Activated T-cell treated with anti-CD3 and anti-CD28 coated beads for 24 hours (primary cell): ENCODE results near the gene RBPJ.
"Not testable (repeated sequence)": the region's sequence is repeated elsewhere in the genome, so short reads cannot be mapped to it uniquely, and the experiment has no call there.

Source experiments
- DNase-seq: peaks from one replicate; pipeline ENCODE4 v3.0.0-alpha.2; 2020; ENCODE audit warnings: low read depth

RBPJ gene

DNA sequence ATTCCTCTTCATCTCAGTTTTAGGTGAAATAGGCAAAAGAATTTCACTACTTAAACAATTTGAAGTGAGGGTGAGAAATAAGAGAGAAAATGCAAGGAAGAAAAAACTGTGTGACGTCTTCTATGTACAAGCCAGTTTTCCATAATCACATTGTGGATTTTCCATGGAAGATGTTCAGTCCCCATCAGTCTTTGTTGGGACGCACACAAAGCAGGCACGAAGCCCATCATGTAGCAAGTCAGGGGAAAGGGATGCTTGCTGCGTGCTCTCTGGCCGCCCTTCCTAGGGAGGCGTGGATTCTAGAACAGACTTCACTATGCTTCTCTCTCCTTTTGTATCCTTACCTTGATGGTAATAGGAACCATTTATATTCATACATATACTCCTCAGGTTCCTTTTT, 54.7 kb downstream of the RBPJ start:
- no peak for DNase-seq

DNA sequence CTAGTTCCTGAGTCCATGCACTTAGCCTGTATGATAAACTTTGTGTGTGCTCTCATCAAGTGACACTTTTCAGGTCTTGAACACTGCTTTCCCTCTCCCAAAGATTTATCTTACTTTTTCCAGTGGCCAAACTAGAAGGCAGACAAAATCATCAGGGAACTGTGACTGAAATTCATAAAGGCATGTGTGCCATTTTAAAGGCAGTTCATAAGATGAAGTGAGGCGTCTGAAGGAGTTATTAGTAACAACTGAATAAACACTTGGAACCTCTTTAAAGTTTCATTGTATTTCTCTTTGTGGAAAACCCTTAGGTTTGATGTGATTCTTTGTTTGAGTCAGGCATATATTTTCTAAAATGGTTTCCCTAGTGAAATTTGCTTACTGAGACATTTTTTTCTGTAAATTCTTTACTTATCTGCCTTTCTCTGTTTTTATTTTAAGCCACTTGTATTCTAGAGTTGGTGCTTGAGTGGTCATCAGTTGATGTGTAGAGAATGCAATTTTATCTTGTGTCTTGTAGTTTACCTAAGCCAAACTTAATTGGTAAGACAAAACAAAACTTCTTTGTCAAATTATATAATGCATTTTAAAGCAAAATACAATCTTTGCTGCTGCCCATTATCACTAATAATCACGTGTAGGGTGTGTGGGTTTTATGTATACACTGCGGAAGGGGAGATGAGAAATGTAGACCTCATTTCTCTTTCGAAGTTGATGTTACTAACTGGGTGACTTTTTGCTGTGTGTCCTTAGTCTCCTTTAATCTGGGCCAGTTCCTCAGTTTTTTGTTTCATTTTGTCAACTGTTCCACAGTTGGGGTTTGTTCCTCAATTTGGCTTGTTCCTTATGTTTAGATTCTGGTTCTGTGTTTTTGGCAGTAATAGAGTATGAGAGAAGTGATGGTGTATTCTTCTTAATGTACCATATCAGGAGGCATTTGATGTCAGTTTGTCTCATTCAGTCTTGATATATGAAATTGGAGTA, 56.8 kb downstream of the RBPJ start:
- no peak for DNase-seq

DNA sequence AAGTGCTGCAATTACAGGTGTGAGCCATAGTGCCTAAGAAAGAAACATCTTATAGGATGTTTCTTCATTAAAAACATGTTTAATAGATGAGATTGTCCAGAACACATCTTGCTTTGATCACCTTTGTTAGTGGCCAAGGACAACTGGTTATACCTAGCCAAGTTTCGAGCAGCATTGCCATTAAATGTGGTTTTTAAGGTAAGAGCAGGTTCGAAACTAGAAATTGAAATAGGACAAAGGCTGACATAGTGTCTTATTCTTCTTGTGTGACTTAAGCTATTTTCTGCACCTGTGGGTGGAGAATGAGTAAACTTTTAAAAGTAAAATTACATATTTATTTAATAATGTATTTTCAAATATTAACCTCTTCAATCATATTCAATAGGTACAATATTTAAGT, 59.0 kb downstream of the RBPJ start:
- no peak for DNase-seq

DNA sequence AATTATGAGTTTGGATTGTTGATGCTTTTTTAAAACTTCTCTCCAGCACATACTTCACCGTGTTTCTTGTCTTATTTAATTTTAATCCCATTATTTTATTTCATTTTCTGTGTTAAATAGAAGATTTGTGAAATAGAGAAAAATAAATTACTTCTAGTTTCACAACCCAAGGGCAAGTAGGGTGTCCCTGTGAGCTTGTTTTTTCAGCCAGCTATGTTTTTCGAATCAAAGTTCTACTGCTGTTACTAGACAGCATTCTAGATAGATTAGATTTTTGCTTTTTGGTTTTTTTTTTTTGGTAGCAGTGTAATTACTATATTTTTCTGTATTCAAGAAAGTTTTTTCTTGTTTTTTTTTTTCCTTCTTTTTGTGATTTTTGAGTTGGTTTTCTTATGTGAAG, 59.9 kb downstream of the RBPJ start:
- DNase-seq: no peak

DNA sequence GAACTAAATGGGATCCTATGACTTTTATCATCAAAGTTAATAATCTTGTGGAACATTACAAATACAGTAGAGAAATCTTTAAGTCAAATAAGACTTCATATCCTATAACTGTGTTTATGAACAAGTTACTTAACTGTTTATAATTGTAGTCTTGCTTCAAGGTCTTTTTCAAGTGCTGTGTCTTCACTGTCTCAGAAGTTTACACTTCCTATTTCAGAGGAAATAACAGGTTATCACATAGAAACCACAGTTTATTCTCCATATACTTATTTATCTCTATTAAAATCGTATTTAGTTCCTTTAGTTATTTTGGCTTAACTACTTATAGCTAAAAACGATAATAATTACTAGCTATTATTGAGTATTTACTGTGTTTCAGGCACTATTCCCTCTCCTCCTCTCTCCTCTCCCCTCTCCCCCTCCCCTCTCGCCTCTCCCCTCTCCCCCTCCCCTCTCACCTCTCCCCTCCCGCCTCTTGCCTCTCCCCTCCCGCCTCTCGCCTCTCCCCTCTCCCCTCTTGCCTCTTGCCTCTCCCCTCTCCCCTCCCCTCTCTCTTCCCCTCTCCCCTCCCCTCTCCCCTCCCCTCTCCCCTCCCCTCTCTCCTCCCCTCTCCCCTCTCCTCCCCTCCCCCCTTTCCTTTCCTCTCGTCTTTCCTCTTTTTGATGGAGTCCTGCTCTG, 63.7 kb downstream of the RBPJ start:
- no peak for DNase-seq

DNA sequence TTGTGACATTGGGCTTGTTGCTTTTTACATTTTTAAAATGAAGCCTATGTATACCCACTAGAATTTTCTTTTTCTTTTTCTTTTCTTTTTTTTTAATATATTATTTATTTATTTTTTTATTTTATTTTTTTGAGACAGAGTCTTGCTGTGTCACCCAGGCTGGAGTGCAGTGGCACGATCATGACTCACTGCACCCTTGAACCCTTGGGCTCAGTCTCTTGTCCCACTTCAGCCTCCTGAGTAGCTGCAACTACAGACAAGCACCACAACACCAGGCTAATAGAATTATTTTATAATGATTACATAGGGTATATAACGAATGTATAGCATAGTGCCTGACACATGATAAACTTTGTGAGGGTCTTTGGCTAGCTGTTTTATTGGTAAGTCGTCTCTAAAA, 64.9 kb downstream of the RBPJ start:
- DNase-seq: no peak

DNA sequence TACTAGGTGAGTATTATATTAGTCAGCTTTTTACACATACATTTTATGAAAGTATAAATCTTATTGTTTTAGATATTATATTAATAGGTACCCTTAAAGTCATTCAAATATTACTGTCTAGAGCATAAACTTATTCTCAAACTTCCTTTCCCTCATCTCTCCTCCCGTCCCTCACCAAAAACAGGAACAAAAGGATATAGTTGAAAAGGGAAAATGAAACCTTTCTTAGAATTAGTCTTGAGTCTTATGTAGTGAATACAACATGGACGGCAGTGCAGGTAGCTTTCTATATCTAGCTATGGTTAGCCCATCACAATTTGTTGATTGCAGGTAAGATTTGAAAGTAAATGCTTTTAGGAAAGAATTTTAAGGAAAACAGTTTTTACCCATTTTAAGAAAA, 65.6 kb downstream of the RBPJ start:
- DNase-seq: no peak

DNA sequence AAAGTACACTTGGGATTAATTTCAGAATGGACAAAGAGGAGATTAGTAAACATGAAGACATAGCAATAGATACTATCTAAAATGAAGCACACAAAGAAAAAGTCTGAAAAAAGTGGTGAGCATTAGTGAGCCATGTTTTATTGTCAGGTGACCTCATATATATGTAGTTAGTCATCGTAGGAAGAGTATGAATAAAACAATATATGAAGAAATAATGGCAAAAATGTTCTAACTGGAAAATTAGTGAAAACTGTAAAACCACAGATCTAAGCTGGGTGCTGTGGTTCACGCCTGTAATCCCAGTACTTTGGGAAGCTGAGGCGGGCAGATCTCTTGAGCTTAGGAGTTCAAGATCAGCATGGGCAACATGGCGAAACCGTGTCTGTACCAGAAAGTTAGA, 67.9 kb downstream of the RBPJ start:
- no peak for DNase-seq

DNA sequence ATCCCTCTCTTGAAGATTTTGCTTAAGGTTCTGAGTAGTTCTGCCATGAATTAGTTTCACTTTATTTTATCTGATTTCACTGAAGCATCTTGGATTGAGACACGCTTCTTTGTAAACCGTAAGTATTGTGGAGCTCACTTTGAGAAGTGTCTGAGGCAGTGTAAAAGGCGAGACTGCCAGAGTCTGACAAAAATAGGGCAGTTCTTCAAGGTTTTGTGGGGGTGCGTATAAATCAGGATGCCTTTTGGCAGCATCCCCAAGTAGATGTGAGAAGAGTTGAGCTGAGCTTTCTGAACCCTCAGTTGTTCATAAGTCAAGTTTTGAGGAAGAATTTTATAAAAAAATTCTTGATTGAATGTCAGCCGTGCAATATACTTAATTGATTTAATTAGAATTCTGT, 76.3 kb downstream of the RBPJ start:
- DNase-seq: no peak

DNA sequence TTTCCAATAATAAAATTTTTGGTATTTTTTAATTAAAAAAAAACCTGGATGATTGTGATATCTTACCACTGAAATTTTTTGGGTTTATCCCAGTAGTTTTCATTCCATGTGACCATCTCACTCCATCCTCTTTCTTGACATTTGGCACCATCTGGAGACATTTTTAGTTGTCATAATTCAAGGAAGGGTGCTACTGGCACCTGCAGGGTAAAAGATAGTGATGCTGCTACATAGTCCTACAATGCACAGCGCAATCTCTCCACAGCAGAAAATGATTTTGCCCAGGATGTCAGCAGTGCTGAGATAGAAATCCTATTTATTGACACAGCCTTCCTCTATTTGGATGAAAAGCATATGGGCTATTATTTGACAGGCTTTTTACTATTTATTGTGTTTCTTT, 79.3 kb downstream of the RBPJ start:
- DNase-seq: no peak

DNA sequence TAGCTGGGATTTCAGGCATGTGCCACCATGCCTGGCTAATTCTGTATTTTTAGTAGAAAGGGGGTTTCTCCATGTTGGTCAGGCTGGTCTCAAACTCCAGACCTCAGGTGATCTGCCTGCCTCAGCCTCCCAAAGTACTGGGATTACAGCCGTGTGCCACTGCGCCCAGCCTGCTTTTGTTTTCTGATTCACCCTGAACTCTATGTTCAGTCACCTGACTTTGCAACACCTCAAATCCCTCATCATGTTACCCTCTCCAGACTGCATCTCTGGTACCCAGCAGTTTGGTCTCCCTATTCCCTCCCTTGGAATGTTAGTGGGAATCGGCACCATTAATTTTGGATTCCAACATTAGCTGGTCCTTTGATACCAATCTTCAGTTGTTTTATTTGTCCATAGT, 81.2 kb downstream of the RBPJ start:
- not testable (repeated sequence) for DNase-seq

DNA sequence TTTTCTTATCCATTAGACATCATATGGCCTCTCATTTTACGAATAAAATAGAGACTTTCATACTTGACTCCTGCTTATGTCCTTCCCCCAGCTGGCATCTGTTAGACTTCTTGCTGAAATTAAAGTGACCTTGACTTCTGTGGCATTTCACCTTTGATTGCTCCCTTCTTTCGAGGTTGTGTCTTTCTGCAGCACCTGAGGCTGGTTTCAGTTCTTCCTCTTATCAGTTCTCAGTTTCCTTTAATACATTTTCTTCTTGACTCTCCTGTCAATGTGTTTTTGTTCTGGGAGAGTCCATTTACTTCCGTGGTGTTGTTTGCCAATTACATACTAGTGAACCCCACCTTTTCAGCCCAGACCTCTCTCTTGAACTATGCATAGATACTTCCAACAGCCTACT, 81.6 kb downstream of the RBPJ start:
- no peak for DNase-seq

DNA sequence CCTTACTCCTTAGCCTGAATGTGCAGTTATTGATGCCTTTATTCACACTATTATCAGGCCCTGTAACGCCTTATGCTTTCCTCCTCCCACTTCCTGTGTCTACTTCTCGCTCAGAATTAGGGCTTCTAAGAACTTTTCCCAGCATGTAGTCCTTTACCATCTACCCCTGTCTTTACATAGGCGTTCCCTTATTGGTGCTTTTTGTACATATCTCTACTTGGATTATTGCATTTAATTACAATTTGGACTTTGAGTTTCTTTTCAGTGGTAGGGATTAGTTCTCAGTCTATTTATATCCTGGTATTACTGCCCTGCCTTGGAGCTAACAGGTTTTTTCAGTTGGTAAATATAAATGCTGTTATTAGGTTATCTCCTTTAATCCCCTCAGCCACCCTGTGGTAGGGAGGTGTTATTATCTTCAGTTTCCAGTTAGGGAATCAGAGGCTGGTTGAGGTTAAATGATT, 84.0 kb downstream of the RBPJ start:
- DNase-seq: no peak

DNA sequence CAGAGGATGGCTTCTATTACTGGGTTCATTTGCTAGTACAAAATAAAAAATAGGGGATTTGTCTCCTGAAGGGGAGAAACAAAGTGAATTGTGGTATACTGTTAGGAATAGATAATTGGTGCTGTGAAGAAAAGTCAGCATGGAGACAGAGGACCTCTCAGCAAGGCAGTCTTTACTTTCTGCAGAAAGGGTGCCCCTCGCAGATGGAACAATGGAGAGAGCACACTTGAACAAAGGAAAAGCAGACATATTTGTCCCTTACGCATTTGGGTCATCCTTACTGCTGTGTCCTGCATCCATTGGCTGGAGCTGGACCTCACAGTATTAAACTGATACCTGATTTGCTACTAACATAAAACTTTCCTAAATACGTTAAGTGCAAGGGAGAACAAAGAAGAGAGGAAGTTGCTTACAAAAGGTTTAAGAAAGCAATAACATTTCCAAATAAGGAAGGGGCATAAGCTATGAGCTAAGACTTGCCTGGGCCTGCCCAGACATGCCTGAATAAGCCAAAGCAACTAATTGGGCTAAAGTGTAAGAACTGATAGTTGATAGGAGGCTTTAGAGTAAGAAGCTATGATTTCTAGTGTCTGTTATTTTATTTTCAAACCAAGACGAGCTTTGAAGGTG, 85.6 kb downstream of the RBPJ start:
- DNase-seq: no peak

DNA sequence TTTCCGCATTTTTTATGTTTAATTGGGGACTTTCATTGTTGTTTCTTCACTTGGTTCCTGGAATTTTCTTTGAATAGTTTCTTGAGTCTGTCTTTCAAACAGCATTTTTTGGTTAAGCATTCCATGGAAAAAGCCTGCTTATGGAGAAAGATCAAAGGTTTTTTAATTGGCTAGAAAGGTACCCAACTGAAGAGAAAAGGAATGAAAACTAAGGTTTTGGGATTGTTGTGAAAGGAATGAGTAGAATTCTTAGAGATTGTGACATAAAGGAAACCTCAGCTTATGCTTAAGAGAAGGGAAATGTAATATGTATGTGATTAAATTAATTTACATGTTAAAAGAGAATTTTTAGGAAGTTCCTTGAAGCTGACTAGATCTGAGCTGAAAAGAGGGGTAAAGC, 86.7 kb downstream of the RBPJ start:
- no peak for DNase-seq

DNA sequence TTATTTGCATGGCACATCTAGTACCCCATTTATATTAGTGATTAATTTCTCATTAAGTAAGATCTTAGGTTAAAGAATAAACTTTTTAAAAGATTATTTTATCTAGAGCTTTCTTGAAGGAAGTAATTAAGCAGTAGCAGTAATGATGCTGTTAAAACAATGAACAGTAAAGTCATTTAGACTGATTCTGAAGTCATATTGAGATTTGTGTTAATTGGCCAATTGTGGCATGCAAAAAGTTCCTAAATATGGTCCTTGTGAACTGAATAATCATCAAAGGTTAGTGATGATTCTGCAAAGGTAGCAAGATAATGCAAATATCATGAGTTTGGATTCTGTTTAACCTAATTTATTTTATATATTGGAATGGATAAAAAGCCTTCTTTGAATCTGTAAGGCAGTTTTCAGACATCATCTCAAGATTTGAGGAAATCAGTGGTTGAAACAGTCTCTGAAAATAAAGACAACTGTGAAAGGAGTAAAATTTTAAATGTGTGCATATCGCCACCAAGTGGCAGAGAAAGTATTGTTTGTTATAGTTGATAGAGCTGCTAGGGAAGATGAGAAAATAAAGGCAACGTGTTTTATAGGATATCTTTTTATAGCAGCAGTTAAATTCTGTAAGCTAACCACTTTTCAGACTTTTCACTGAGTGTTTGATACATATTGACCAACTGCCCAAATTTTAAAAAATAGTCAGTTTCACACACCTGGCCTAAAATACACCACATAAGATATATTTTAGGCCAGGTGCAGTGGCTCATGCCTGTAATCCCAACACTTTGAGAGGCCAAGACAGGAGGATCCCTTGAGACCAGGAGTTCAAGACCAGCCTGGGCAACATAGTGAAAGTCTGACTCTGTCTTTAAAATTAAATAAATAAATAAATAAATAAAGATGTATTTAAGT, 89.8 kb downstream of the RBPJ start:
- DNase-seq: no peak

DNA sequence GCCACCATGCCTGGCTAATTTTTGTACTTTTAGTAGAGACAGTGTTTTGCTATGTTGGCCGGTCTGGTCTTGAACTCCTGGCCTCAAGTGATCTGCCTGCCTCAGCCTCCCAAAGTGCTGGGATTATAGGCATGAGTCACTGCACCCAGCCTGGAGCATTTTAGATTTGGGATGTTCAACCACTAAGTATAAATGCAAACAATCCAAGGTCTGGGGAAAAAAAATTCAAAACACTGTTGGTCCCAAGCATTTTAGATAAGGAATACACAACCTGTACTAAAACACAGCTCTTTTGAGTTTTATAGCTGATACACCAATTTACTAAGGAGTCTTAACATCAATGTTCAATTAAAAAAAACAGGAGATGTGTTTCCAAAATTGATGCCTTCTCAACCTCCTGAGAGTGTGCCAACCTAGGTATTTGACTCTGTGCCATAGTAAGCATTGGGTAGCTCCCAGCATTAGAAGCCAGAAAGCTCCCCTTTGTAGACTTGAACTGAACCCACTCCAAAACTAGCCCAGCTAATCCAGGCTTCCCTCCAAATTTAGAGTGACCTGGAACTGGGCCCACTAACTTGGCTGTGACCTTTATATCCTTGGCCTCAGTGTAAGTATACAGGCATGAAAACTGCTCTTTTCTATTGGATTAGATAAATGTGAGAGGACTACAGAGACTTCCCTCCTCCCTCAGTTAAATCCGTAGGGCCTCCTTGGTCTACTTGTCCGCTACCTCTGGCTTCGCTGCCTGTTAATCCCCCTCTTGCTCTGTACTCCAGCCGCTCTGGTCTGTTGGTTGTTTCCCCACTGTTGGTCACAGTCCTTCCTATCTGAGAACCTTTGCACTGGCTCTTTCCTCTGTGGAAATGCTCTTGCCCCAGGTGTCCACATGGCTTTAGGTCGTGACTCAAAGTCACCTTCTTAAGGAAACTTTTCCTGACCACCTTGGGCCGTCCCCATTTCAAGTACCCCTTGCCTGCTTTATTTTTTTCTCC, 91.9 kb downstream of the RBPJ start:
- DNase-seq: no peak

DNA sequence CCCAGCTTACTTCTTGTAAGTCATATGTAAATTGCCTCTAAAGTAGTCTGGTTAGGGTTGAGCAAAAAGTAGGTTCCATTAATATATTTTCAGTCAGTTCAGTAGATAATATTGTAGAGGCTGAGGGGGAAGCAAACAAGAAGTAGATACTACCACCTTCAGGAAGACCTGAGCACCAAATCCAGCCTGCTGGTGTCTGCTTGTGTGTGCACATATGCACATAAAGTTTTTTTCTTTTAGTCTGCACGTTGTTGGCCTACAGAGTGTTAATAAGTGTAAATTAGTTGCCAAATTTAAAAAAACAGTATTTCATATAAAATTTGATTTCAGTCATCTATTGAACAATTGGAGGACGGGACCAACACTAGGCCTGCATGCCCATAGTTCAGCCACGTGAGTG, 92.8 kb downstream of the RBPJ start:
- DNase-seq: no peak

DNA sequence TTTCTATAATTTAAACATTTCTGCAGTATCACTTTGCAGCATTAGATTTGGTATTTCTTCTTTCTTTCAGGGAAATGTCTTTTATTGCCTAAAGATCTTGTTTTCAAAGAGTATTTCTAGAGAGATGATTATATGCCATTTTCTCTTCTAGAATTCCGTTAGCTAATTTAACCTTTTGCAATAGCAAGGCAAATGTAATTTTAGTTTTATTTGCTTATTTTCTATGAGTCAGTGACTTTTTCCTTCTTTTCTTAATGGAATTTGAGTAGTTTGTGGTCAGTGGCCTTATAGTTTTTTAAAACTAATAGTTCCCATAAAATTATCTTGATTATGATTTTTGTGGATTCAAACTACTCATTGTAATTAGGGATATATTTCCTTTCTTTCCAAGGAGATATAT, 97.3 kb downstream of the RBPJ start:
- no peak for DNase-seq

DNA sequence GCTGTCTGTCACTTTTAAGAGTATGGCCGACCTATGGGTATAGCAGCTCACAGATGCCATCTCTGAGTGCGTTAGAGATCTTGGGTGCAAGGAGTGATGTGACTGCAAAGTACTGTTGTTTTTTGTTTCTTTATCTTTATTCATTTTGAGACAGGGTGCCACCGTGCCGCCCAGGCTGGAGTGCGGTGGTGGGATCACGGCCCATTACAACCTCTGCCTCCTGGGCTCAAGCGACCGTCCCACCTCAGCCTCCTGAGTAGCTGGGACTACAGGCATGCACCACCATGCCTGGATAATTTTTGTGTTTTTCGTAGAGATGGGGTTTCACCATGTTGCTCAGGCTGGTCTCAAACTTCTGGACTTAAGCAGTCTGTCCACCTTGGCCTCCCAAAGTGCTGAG, 98.0 kb downstream of the RBPJ start:
- no peak for DNase-seq

DNA sequence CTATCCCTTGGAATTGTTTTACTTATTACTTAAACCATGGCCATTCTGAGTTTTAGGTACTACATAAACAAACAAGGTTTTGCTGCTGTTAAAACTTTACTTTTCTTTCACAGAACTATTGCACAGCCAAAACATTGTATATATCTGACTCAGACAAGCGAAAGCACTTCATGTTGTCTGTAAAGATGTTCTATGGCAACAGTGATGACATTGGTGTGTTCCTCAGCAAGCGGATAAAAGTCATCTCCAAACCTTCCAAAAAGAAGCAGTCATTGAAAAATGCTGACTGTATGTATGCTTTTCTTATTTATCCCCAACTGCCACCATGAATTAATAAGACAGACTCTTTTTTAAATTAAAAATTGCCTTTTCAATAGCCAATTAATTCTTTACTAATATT, 99.6 kb downstream of the RBPJ start:
- no peak for DNase-seq
